Measurements from ENCODE around the gene SLC22A17.

SLC22A17 gene

DNA sequence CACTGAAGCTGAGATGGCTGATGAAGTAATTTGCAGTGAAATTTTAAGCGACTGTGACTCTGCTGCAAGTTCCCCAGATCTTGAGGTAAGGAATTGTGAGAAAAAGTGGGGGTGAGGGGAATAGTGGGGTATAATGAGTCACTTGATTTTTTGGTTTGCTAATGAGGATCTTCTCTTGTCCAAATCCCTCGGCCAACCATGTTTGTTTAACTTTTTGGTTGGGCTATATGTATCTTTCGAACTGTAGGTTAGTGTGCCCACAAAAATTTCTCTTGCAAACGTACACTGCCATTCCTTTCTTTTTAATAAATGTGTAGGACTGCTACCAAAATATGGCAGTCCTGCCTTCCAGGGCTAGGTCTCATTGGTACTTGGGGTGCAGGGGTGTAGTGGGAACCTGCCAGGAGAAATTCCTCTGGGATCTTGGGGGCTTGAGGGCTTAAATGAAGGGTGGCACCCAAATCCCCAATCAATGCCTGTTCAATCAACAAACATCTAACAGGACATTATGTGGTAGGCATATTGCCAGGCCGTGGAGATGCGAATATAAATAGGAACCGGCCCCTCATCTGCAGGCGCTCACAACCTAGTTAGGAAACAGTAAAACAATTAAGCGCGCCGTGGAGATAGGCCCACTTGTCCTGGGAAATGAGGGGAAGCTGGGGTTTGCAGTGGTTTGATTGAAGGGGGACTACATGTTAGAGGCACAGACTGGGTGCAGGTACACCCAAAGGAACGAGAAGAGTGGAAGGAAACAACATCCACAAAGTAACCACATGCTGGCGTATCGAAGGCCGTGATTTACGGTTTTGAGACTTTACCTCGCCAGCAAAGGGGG is 32.7 kb downstream of the SLC22A17 start:
- no peak for TF ChIP-seq CTCF (conservative IDR thresholded peaks at IDR 0.05; ENCODE audit: control insufficient read depth, insufficient read depth, low read depth, low read length)
- no peak for DNase-seq (ENCODE audit: low read depth)
- H3K4me3 ChIP-seq (ENCODE audit: control insufficient read depth, low read depth, low read length) = no peak overlapping the region

GRCh38 chr14:23316300-23316699 is 36.4 kb downstream of the SLC22A17 start:
- no peak for TF ChIP-seq CTCF (conservative IDR thresholded peaks at IDR 0.05; ENCODE audit: control insufficient read depth, insufficient read depth, low read depth, low read length)
- no peak overlapping the region for H3K4me3 ChIP-seq (ENCODE audit: control insufficient read depth, low read depth, low read length)

GRCh38 chr14:23310546-23310945 is 42.1 kb downstream of the SLC22A17 start:
- TF ChIP-seq CTCF (conservative IDR thresholded peaks at IDR 0.05; ENCODE audit: control insufficient read depth, insufficient read depth, low read depth, low read length) = no peak
- DNase-seq (ENCODE audit: low read depth) = no peak
- H3K4me3 ChIP-seq (ENCODE audit: control insufficient read depth, low read depth, low read length) = no peak overlapping the region

More at GRCh38 chr14:23316300-23316699, 36.4 kb downstream of the SLC22A17 start:
- DNase-seq (ENCODE audit: low read depth) = no peak

- no peak for DNase-seq (ENCODE audit: low read depth)
- H3K4me3 ChIP-seq (ENCODE audit: control insufficient read depth, low read depth, low read length) = peak overlapping the region; percentile 95
- no peak for TF ChIP-seq CTCF (conservative IDR thresholded peaks at IDR 0.05; ENCODE audit: control insufficient read depth, insufficient read depth, low read depth, low read length)
Observed at GRCh38 chr14:23308721-23309445, 43.8 kb downstream of the SLC22A17 start.

- peak overlapping the region; percentile 95 for H3K4me3 ChIP-seq (ENCODE audit: control insufficient read depth, low read depth, low read length)
- no peak for TF ChIP-seq CTCF (conservative IDR thresholded peaks at IDR 0.05; ENCODE audit: control insufficient read depth, insufficient read depth, low read depth, low read length)
- peak; percentile 70 for DNase-seq (ENCODE audit: low read depth)
Observed at GRCh38 chr14:23307687-23308644, 44.7 kb downstream of the SLC22A17 start.

- peak overlapping the region; percentile 95 for H3K4me3 ChIP-seq (ENCODE audit: control insufficient read depth, low read depth, low read length)
- TF ChIP-seq CTCF (conservative IDR thresholded peaks at IDR 0.05; ENCODE audit: control insufficient read depth, insufficient read depth, low read depth, low read length) = no peak
- no peak for DNase-seq (ENCODE audit: low read depth)
Observed at GRCh38 chr14:23307146-23307530, 45.5 kb downstream of the SLC22A17 start.
